Measurements from ENCODE around the gene UFD1.

GRCh38 chr22:19514831-19515565, 36.0 kb upstream of the UFD1 start:
- no peak for TF ChIP-seq CTCF (IDR thresholded peaks at IDR 0.05)
- no peak for TF ChIP-seq POLR2AphosphoS5 (IDR thresholded peaks at IDR 0.05)
